Stomach (tissue), 9 donors: ENCODE data around the gene RBM25. TPM values are rescaled to one million over a fixed set of nuclear protein-coding genes. Genes with fewer than 3 reads are reported as not detected.

Experiments
- DNase-seq, 2 donors: peaks; one replicate each; pipeline versions ENCODE4 v3.0.0 to v3.0.0-alpha.2; 2013 to 2019
- H3K27ac ChIP-seq, 5 donors: fragments of 200-600 bp in 4 of 5; sonication (generic) in 4 of 5; one replicate each; pipeline ENCODE4 v1.5.1; 2013 to 2019; ENCODE audit warnings: mild to moderate bottlenecking in 1 of 5, moderate library complexity in 1 of 5
- H3K27me3 ChIP-seq, 3 donors: fragments of 200-600 bp; sonication (generic); one replicate each; pipeline ENCODE4 v1.5.1; 2017 to 2019; ENCODE audit warnings: mixed run types in 1 of 3
- H3K36me3 ChIP-seq, 4 donors: fragments of 200-600 bp; sonication (generic); 1 replicate in 3 of 4; 2 replicates in 1 of 4; pipeline ENCODE4 v1.5.1; 2016 to 2019
- H3K4me1 ChIP-seq, 4 donors: fragments of 200-600 bp; sonication (generic); one replicate each; pipeline ENCODE4 v1.5.1; 2016 to 2019
- H3K4me3 ChIP-seq, 4 donors: fragments of 200-600 bp; sonication (generic) in 3 of 4; one replicate each; pipeline ENCODE4 v1.5.1; 2016 to 2019; ENCODE audit warnings: mild to moderate bottlenecking in 1 of 4
- H3K9me3 ChIP-seq, 4 donors: fragments of 200-600 bp; sonication (generic); one replicate each; pipeline ENCODE4 v1.5.1; 2016 to 2019
- CTCF ChIP-seq, 7 experiments: fragments of 450-650 bp in 4 of 7; fragments of 200-600 bp in 3 of 7; sonication (generic) in 3 of 7; IDR thresholded peaks; one replicate each; pipeline ENCODE4 v1.5.1; 2016 to 2019; ENCODE audit warnings: antibody characterized with exemption in 7 of 7, control low read depth in 2 of 7, mild to moderate bottlenecking in 1 of 7
- EP300 ChIP-seq: sonication (generic); formaldehyde crosslinking; IDR thresholded peaks from one replicate; pipeline ENCODE4 v1.6.1; 2017; ENCODE audit warnings: antibody characterized with exemption
- POLR2A ChIP-seq, 4 donors: fragments of 450-650 bp; IDR thresholded peaks; one replicate each; pipeline ENCODE4 v1.6.1; 2016; ENCODE audit warnings: antibody characterized with exemption in 4 of 4, control low read depth in 2 of 4, mild to moderate bottlenecking in 1 of 4, moderate library complexity in 1 of 4
- POLR2AphosphoS5 ChIP-seq, 3 donors: sonication (generic); formaldehyde crosslinking; IDR thresholded peaks; one replicate each; pipeline ENCODE4 v1.6.1; 2016; ENCODE audit warnings: antibody characterized with exemption in 3 of 3
- WGBS, 5 donors: extraction: QIAGEN DNeasy Blood & Tissue Kit in 3 of 5; methylation state at CpG; one replicate each; pipeline versions ENCODE4 v1.1.5 to v1.1.7; 2013 to 2018; 5-methylcytosine and 5-hydroxymethylcytosine counted together
- intact Hi-C: fragments of 100-400 bp; cut with DNase I; formaldehyde crosslinking; loops from one replicate; pipeline ENCODE4 v1.15.1; 2023; ENCODE audit warnings: low total_unique reads
- polyA plus RNA-seq, 3 donors: library from polyadenylated mRNA; stranded (reverse); fragments of 200-250 nt; gene quantifications; one replicate each; pipeline ENCODE4 v1.2.3, GENCODE V29; 2013
- total RNA-seq, 5 donors: library from RNA; depleted of rRNA; stranded (reverse); fragments of >200 nt; gene quantifications; one replicate each; pipeline versions ENCODE4 v1.1.0 to v1.2.3, GENCODE V29; 2014 to 2016
- donor health status: healthy with polysubstance abuse.
- donor health status: Bipolar disorder and iron deficiency.
- donor health status: healthy.

Gene RBM25
- total and polyA plus RNA-seq, 8 donors, result 15.5 to 149 (median 109) TPM

DNA sequence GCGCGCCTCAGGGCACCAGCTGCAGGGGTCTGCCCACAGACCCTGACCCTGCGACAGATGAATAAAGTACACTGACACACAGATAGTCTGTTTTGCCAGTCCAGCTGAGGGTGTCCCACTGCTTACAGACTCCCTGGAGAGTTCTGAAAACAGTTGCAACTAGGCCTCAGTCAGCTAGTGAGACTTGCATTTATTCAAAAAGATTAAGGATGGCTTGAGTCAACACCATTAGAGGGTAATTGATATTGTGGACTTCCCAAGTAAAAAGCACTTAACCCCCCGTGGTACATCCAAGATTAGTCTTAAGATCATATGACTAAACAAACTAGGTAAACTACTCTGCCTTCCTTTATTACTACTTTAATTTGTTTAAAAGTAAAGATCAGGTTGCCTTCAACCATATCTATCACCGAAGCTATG is 66.8 kb downstream of the RBM25 start:
- no peak for TF ChIP-seq EP300
- TF ChIP-seq CTCF (IDR thresholded peaks at IDR 0.05), result no peak
- Histone ChIP-seq H3K27ac (no peak overlapping the region), H3K36me3 (peaks cover 5 to 56% (median 50%) of the 10 kb centered on the region in 4 donors), H3K27me3 (no peaks in the 10 kb centered on the region), H3K4me3 (no peak overlapping the region), H3K9me3 (no peaks in the 10 kb centered on the region), H3K4me1 (no peaks in the 10 kb centered on the region)
- intact Hi-C loops, result no loop called here
- WGBS, 5 donors, result 40 to 63% (median 50%) methylated on average over 5 of the region's 5 CpGs
- DNase-seq, result peak in 1 of 2 donors; percentile 15

GRCh38 chr14:73125746-73126145 is 67.4 kb downstream of the RBM25 start:
- Histone ChIP-seq H3K4me1 (no peaks in the 10 kb centered on the region), H3K36me3 (peaks cover 5 to 50% (median 44%) of the 10 kb centered on the region in 4 donors), H3K27ac (no peak overlapping the region), H3K27me3 (no peaks in the 10 kb centered on the region), H3K9me3 (no peaks in the 10 kb centered on the region), H3K4me3 (no peak overlapping the region)
- no peak for DNase-seq
- 38 to 69% (median 68%) methylated on average over 3 of the region's 3 CpGs for WGBS, 5 donors
- intact Hi-C loops, result no loop called here
- no peak for TF ChIP-seq EP300
- no peak for TF ChIP-seq CTCF (IDR thresholded peaks at IDR 0.05)
- TF ChIP-seq POLR2AphosphoS5 (IDR thresholded peaks at IDR 0.05), result no peak
- TF ChIP-seq POLR2A (IDR thresholded peaks at IDR 0.05), result no peak

GRCh38 chr14:73133795-73134194 is 75.5 kb downstream of the RBM25 start:
- intact Hi-C loops, result no loop called here
- no peaks in the 10 kb centered on the region for H3K36me3 ChIP-seq
- TF ChIP-seq POLR2AphosphoS5 (IDR thresholded peaks at IDR 0.05) (no peak), EP300 (no peak), CTCF (IDR thresholded peaks at IDR 0.05) (no peak), POLR2A (IDR thresholded peaks at IDR 0.05) (no peak)
- DNase-seq, result no peak
- H3K9me3 ChIP-seq, result peaks cover 0 to 7% (median 3%) of the 10 kb centered on the region in 4 donors
- H3K27ac ChIP-seq, result no peak overlapping the region
- H3K4me3 ChIP-seq, result no peak overlapping the region
- WGBS, 5 donors, result 90 to 99% (median 96%) methylated on average over 3 of the region's 3 CpGs
- H3K27me3 ChIP-seq, result no peaks in the 10 kb centered on the region
- H3K4me1 ChIP-seq, result peaks cover 10 to 23% (median 20%) of the 10 kb centered on the region in 4 donors

GRCh38 chr14:73136085-73136386 is 77.7 kb downstream of the RBM25 start:
- peaks cover 10 to 40% (median 30%) of the 10 kb centered on the region in 4 donors for H3K4me1 ChIP-seq
- intact Hi-C loops, result no loop called here
- H3K9me3 ChIP-seq, result peaks cover 0 to 7% (median 3%) of the 10 kb centered on the region in 4 donors
- 2 to 4% (median 2%) methylated on average over 5 to 16 of the region's 16 CpGs for WGBS, 5 donors
- no peaks in the 10 kb centered on the region for H3K27me3 ChIP-seq
- peak overlapping the region; percentile 93 to 99 (median 98) for H3K27ac ChIP-seq
- H3K36me3 ChIP-seq, result no peaks in the 10 kb centered on the region
- no peak for DNase-seq
- TF ChIP-seq CTCF (IDR thresholded peaks at IDR 0.05) (no peak), EP300 (no peak), POLR2A (IDR thresholded peaks at IDR 0.05) (no peak), POLR2AphosphoS5 (IDR thresholded peaks at IDR 0.05) (no peak)
- H3K4me3 ChIP-seq, result peak overlapping the region; percentile 71 to 80 (median 76)
